Right cardiac atrium (tissue), 5 donors: ENCODE measurements around the gene SERP2. TPM values are rescaled to one million over a fixed set of nuclear protein-coding genes. Genes with fewer than 3 reads are reported as not detected.

Experiments used
- ATAC-seq, 2 donors: fragments of 200-7000 bp; cut with Tn5 transposase; one replicate each; pipeline versions ENCODE4 v1.8.0 to v1.9.1; 2020; ENCODE audit warnings: moderate library complexity in 2 of 2, mild to moderate bottlenecking in 1 of 2
- DNase-seq, 3 donors: peaks; one replicate each; pipeline ENCODE4 v3.0.0-alpha.2; 2020
- H3K27ac ChIP-seq: one replicate; pipeline ENCODE4 v1.5.1; 2013; ENCODE audit warnings: mild to moderate bottlenecking, low read length, control low read depth, moderate library complexity
- H3K27me3 ChIP-seq: one replicate; pipeline ENCODE4 v1.6.1; 2013; ENCODE audit not compliant: control insufficient read depth, insufficient read depth
- H3K4me1 ChIP-seq: one replicate; pipeline ENCODE4 v1.6.1; 2013; ENCODE audit warnings: low read length; ENCODE audit not compliant: control insufficient read depth, insufficient read depth
- H3K4me3 ChIP-seq: one replicate; pipeline ENCODE4 v1.5.1; 2013; ENCODE audit warnings: low read length, control low read depth
- H3K9me3 ChIP-seq: one replicate; pipeline ENCODE4 v1.6.1; 2013; ENCODE audit warnings: low read length; ENCODE audit not compliant: control insufficient read depth
- WGBS: extraction: QIAGEN DNeasy Blood & Tissue Kit; methylation state at CpG from one replicate; pipeline ENCODE4 v1.1.7; 2013; 5-methylcytosine and 5-hydroxymethylcytosine counted together
- intact Hi-C, 4 donors: fragments of 100-400 bp; cut with DNase I; formaldehyde crosslinking; loops; one replicate each; pipeline versions ENCODE4 v1.11.0 to v1.14.0; 2022 to 2023
- polyA plus RNA-seq: library from polyadenylated mRNA; stranded (reverse); fragments of 200-250 nt; gene quantifications from one replicate; pipeline ENCODE4 v1.2.3, GENCODE V29; 2013
- total RNA-seq, 4 donors: library from RNA; stranded (reverse); fragmentation: NEBNext Ultra II Directional; extraction: Animal tissue kit (Norgen Biotek cat#: 25700); gene quantifications; one replicate each; pipeline ENCODE4 v1.2.1, GENCODE V29; 2021
- donor health status: healthy with polysubstance abuse.
- donor health status: DM: no; HTN: yes; CAD: no.
- donor health status: DM: no; HTN: no; CAD: no.
- donor health status: DM: no; HTN: yes; CAD: no; lungs with severe emphysema.
- donor health status: DM: yes; HTN: yes; CAD: no.

SERP2 gene
- total and polyA plus RNA-seq, 5 donors = 19.4 to 36.2 (median 26.7) TPM

DNA sequence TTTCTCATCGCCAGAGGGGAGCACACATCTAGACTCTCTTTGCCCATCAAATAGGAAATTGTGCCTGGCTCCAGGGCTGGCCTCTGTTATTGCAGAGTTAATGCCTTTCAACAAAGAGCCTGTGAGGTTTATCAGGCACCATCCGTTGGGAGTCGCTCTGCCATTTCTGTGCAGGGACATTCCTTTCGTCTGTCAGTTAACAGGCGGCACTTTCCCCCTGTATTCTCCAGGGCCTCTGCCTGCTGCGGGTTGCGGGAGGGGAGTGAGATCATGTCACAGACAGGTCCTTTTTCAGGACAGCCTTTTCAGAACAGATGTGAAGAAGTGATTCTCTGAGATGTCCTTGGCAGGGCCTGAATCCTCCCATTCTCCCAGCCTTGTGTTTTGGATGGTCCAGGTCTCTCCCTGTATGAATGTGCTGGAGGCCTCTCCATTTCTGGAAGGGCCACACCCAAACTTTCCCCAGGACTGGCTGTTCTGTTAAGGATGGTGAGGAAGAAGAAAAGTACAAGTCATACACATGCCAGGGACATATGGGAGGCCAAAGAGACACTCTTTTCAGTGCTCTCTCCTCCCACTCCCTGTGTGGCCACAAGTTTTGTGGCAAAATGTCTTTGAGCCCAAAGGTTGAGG is 14.9 kb downstream of the SERP2 start:
- H3K27ac ChIP-seq = peak overlapping the region; percentile 61
- DNase-seq = peak; percentile 33 to 66 (median 61)
- intact Hi-C loops = loop anchor here in 2 of 4 donors (10.0 kb wide), 1 partner anchor 46 kb away; no protein-coding TSS in a partner anchor
- no peak overlapping the region for H3K4me3 ChIP-seq
- H3K27me3 ChIP-seq = no peaks in the 10 kb centered on the region
- no peaks in the 10 kb centered on the region for H3K9me3 ChIP-seq
- 53% methylated on average over 7 of the region's 7 CpGs for WGBS
- no peaks in the 10 kb centered on the region for H3K4me1 ChIP-seq
- ATAC-seq = peak; percentile 52 to 73

DNA sequence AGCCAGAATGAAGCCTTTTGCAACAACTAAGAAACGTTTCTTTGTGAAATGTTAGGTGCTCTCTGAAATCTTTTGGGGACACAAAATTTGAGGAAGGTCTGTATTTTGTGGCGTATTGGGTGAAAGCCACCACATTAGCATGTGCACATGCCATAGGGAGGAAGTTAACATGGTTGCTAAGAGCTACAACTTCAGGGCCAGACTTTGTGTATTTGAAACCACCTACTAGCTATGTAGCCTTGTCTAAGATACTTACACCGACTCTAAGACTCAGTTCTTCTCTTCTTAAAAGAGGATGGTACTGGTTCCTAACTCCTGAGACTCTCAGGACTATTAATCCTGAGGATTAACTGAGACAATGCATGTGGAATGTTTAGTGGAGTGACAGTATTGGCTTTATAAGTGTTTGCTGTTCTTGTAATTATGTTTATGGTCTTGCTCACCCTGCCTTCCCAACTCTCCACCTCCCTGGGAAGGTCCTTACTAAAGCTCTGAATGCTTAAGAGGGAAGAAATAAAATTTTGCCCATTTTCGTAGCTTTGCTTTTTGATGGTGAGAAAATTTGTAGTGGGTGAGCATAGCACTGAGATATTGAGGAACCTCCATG is 15.5 kb downstream of the SERP2 start:
- no peaks in the 10 kb centered on the region for H3K27me3 ChIP-seq
- no peaks in the 10 kb centered on the region for H3K4me1 ChIP-seq
- WGBS = 83% methylated on average over 4 of the region's 4 CpGs
- intact Hi-C loops = loop anchor here in 2 of 4 donors (10.0 kb wide), 1 partner anchor 46 kb away; no protein-coding TSS in a partner anchor
- no peak overlapping the region for H3K4me3 ChIP-seq
- DNase-seq = no peak
- peak overlapping the region; percentile 61 for H3K27ac ChIP-seq
- no peak for ATAC-seq
- H3K9me3 ChIP-seq = no peaks in the 10 kb centered on the region

DNA sequence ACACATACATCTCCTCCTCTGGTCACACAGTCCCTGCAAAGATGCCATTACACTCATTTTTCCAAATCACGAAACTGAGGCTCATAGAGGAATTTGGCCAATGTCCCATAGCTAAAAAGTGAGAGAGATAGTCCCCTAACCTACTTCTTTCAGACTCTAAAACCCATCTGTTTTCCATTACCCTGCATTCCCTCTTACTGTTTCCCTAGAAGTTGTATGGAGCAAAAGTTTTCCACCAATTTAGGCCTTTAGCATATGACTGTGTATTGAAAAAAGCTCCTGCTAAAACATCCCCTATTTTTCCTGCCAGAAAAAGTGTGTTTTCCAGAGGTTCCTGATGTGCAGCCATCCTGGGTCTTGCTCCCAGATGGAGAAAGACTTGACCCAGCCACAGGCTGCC is 16.3 kb downstream of the SERP2 start:
- intact Hi-C loops = loop anchor here in 2 of 4 donors (10.0 kb wide), 1 partner anchor 45 kb away; no protein-coding TSS in a partner anchor
- Histone ChIP-seq H3K4me3 (no peak overlapping the region), H3K27me3 (no peaks in the 10 kb centered on the region), H3K9me3 (no peaks in the 10 kb centered on the region), H3K27ac (no peak overlapping the region), H3K4me1 (no peaks in the 10 kb centered on the region)
- DNase-seq (no peak), ATAC-seq (no peak)
- WGBS = 74% methylated on average over 1 of the region's 1 CpG

DNA sequence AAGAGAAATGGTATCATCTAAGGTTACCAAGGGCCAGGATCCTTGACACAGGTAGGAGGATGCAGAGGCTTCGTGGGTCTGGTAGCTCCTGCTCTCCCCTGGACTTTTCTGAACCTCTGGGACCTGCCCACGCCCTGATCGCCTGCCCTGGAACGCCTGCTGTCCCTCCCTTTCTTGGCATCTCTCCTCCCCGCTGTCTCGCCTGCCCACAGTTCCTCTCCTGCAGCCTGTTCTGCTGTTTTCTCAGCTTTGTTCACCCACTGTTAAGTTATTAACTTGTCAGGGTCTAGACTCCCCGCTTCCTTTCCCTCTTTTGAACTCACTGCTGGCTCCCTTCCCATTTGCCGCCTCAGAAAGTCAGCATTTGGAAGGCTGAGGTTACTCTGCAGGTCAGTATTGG is 19.8 kb downstream of the SERP2 start:
- H3K4me3 ChIP-seq = no peak overlapping the region
- H3K9me3 ChIP-seq = no peaks in the 10 kb centered on the region
- intact Hi-C loops = no loop called here
- peak in 1 of 3 donors; percentile 58 for DNase-seq
- 47% methylated on average over 8 of the region's 8 CpGs for WGBS
- no peaks in the 10 kb centered on the region for H3K27me3 ChIP-seq
- H3K4me1 ChIP-seq = peaks cover 4% of the 10 kb centered on the region
- H3K27ac ChIP-seq = no peak overlapping the region
- peak; percentile 15 to 59 for ATAC-seq

DNA sequence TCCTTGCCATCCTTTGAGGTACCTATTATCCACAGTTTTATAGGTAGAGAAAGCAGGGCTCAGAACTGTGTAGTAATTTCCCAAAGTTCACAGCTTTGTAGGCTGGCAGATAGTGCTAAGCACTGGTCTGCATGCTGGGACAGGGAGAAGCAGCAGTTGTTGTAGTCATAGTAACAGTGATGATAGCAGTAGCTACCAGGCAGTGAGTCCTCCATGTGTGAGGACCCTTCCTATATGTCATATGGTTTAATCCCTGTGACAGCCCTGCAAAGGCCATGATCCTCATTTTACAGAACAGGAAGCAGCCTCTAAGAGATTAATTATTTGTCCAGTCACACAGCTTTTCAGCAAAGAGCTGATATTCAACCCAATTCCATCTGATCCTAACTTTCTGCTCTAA is 21.0 kb downstream of the SERP2 start:
- no peaks in the 10 kb centered on the region for H3K27me3 ChIP-seq
- DNase-seq = no peak
- peaks cover 4% of the 10 kb centered on the region for H3K4me1 ChIP-seq
- H3K27ac ChIP-seq = no peak overlapping the region
- no peaks in the 10 kb centered on the region for H3K9me3 ChIP-seq
- ATAC-seq = no peak
- intact Hi-C loops = no loop called here
- no peak overlapping the region for H3K4me3 ChIP-seq

DNA sequence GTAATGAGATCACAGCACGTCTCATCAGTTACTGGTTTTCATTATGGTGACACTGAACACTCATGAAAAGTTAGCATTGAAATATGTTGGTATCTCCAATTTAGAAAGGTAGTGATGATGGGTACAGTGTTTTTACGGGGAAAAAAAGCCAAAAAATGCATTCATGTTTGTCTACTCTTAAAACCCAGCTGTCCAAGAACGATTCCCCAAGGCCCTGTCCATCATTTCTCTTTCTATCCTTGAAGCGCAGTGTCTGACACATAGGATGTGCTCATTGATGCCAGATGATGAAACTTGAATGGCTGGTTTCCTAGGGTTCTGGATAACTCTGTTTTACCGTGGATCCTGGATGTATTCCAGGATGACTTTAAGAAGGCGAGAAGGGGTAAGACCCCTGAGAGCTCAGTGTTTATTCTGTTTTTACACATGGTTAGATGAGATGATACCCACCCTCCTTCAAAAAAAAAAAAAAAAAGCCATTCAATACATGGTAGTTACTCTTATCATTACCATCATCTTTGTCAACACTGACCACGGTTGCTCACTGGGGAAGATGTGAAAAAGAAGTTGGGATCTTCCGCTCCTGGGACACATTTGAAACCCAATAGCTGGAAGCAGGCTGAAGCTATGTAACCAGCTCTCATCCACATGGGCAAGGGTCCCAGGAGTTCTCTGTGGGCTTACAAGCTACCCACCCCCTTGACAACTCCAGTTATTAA is 22.5 kb downstream of the SERP2 start:
- ATAC-seq (no peak), DNase-seq (no peak)
- Histone ChIP-seq H3K27me3 (no peaks in the 10 kb centered on the region), H3K4me1 (peaks cover 4% of the 10 kb centered on the region), H3K4me3 (no peak overlapping the region), H3K9me3 (no peaks in the 10 kb centered on the region), H3K27ac (no peak overlapping the region)
- intact Hi-C loops = no loop called here
- WGBS = 72% methylated on average over 8 of the region's 8 CpGs

DNA sequence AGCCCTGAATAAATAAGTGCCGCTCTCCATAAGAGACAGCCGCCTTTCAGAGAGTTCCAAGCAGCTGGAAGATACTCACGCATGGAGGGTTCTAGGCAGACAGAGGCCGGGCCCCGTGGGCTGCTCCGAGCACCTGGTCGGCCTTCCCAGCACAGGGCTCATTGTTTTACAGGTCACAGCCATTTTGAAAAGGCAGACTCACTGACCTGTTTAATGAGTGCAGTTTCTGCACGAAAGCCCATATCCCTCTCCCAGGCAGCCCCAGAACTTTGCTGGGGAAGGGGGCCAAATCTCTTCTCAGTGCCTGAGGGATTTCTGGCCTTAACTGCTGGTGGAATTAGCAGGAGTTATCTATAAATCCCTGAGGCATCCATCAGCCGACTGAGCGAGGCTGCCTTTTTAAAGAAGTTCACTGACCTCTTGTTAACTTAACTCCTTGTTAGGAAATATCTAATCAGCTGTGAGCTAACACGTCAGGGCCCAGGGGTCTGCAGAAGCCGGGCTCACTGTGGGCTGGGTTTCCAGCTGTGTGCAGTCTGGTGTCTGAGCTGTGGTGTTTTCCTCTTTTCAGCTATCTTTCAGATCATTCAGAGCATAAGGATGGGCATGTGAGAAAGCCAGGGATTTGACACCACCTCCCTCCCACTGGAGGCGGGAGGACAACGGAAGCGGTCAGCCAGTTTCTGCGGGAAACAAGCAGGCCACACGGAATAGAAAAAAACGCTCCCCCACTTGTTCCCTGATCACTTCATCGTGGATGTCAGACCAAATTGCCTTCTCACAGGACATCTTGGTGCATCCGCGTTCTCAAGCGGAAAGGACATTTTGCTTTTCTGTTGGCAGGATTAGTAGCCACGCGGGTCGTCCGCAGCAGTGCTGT is 23.3 kb downstream of the SERP2 start:
- Histone ChIP-seq H3K4me3 (no peak overlapping the region), H3K4me1 (peaks cover 4% of the 10 kb centered on the region), H3K9me3 (no peaks in the 10 kb centered on the region), H3K27me3 (no peaks in the 10 kb centered on the region), H3K27ac (no peak overlapping the region)
- DNase-seq = peak; percentile 35 to 78 (median 72)
- WGBS = 42% methylated on average over 26 of the region's 26 CpGs
- ATAC-seq = peak; percentile 75 to 76
- intact Hi-C loops = no loop called here

DNA sequence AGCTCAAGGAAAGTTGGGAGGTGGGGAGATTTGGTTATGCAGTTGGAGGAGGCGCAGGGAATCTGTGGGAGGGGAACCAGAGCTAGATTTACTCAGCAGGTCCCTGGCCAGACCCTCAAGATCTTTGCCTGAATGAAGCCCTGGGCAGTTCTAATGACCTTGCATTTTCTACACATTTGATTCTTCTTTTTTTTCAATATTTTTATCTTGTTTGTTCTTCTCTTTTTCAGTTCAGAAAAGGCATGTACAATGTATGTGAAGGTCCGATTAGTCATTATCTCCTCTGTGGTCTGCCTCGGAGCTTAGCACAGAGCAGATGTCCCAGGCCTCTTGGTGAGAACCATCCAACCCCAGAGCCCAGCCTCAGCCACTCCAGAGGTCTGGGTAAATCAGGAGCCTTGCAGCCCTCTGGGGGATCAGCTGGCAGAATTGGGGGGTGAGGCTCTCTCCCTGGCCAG is 24.2 kb downstream of the SERP2 start:
- Histone ChIP-seq H3K9me3 (no peaks in the 10 kb centered on the region), H3K4me1 (peaks cover 4% of the 10 kb centered on the region), H3K4me3 (no peak overlapping the region), H3K27ac (no peak overlapping the region), H3K27me3 (no peaks in the 10 kb centered on the region)
- 76% methylated on average over 3 of the region's 3 CpGs for WGBS
- no peak for DNase-seq
- no peak for ATAC-seq
- intact Hi-C loops = no loop called here

DNA sequence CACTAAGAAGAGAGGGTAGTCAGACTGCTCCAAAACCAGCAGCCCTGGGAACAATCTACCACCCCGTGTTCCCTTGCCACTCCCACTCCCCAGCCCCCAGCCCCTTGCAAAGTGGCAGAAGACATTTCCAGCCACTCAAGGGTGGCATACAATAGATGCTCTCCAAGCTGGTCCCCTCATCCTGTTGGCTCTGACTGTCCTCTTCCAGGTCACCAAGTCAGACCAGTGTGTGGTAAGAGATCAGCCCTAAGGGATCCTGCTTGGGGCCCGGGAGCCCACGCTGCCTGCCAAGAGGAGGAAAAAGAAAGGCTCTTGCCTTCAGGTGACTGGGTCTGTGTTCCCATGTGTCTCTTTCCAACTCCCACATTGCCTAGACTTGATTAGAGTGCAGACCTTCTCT is 25.0 kb downstream of the SERP2 start:
- H3K27ac ChIP-seq = no peak overlapping the region

DNA sequence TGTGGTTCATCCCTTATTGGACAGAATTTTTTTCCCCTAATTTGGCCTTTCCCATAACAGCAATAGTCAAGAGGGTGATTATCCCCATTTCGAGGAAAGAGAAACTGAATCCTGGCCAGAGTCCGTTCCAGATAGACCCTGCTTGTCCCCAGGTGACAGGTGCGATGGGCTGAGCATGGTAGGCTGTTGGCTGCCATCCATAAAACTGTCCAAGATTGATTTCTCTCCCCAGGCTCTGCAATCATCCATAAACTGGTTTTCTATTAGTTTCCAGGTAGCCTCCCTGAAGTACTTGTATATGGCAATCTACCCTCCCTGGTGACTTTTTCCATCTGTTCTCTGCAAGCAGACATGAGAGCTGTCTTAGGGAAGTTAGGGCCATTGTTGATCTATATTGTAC is 25.4 kb downstream of the SERP2 start:
- ATAC-seq (no peak), DNase-seq (no peak)
- WGBS = 93% methylated on average over 3 of the region's 3 CpGs
- no peak overlapping the region for H3K27ac ChIP-seq
- H3K4me1 ChIP-seq = peaks cover 8% of the 10 kb centered on the region
- intact Hi-C loops = no loop called here
- no peaks in the 10 kb centered on the region for H3K9me3 ChIP-seq
- H3K4me3 ChIP-seq = no peak overlapping the region
- H3K27me3 ChIP-seq = no peaks in the 10 kb centered on the region

More for the DNA sequence above, 25.0 kb downstream of the SERP2 start:
- Histone ChIP-seq H3K4me3 (no peak overlapping the region), H3K9me3 (no peaks in the 10 kb centered on the region), H3K27me3 (no peaks in the 10 kb centered on the region), H3K4me1 (peaks cover 7% of the 10 kb centered on the region)
- WGBS = 89% methylated on average over 3 of the region's 3 CpGs
- DNase-seq (no peak), ATAC-seq (no peak)
- intact Hi-C loops = no loop called here
